B cell (primary cell): ENCODE data around the gene CAND2. TPM values are rescaled to one million over a fixed set of nuclear protein-coding genes. Genes with fewer than 3 reads are reported as not detected.

Source experiments
- ATAC-seq: fragments of 200-7000 bp; cut with Tn5 transposase; one replicate; pipeline ENCODE4 v1.10.0; 2021; ENCODE audit warnings: low read depth, mild to moderate bottlenecking, moderate number of reproducible peaks, moderate library complexity
- CTCF ChIA-PET: fragments of 350-600 bp; sonication (Branson Sonifier 250); formaldehyde crosslinking; loops from one replicate; lab custom pipeline; 2021; ENCODE audit warnings: antibody characterized with exemption, inconsistent platforms; lab: Charles Lee
- POLR2A ChIA-PET: fragments of 350-600 bp; sonication (Branson Sonifier 250); formaldehyde crosslinking; loops from one replicate; lab custom pipeline; 2021; ENCODE audit warnings: antibody characterized with exemption; lab: Charles Lee
- DNase-seq: peaks from one replicate; pipeline ENCODE4 v3.0.0; 2013
- H2AFZ ChIP-seq: 2 replicates; pipeline ENCODE4 v1.6.1; 2012; ENCODE audit warnings: mild to moderate bottlenecking, low read depth, low read length; ENCODE audit not compliant: insufficient read depth, poor library complexity, severe bottlenecking
- H3K27ac ChIP-seq, 2 donors: 1 replicate in 1 of 2; 2 replicates in 1 of 2; pipeline ENCODE4 v1.5.1; 2012 to 2013; ENCODE audit warnings: low read length in 2 of 2, mild to moderate bottlenecking in 2 of 2, moderate library complexity in 1 of 2
- H3K27me3 ChIP-seq, 4 experiments: fragments of 200-600 bp in 1 of 4; sonication (generic) in 1 of 4; replicated peaks in 1 of 4; 1 replicate in 2 of 4; 2 replicates in 2 of 4; pipeline versions ENCODE4 v1.6.1 to v1.7.0; 2013 to 2016; ENCODE audit warnings: low read length in 3 of 4, mild to moderate bottlenecking in 2 of 4, mixed read lengths in 1 of 4, moderate library complexity in 1 of 4; ENCODE audit not compliant: insufficient read depth in 4 of 4, control insufficient read depth in 3 of 4; ENCODE audit errors: control extremely low read depth in 1 of 4
- H3K36me3 ChIP-seq, 2 experiments: replicated peaks in 1 of 2; 1 replicate in 1 of 2; 2 replicates in 1 of 2; pipeline versions ENCODE4 v1.6.1 to v1.7.1; 2013; ENCODE audit warnings: low read length in 1 of 2; ENCODE audit not compliant: insufficient read depth in 2 of 2, control insufficient read depth in 1 of 2; ENCODE audit errors: control extremely low read depth in 1 of 2, extremely low read depth in 1 of 2
- H3K4me1 ChIP-seq, 2 donors: fragments of 200-600 bp in 1 of 2; sonication (generic) in 1 of 2; 1 replicate in 1 of 2; 2 replicates in 1 of 2; pipeline versions ENCODE4 v1.5.1 to v1.6.1; 2013 to 2017; ENCODE audit warnings: low read length in 2 of 2; ENCODE audit not compliant: control insufficient read depth in 2 of 2, insufficient read depth in 2 of 2
- H3K4me2 ChIP-seq: replicated peaks from 2 replicates; pipeline ENCODE3; 2012; ENCODE audit warnings: mild to moderate bottlenecking, low read depth, low read length; ENCODE audit not compliant: poor library complexity, severe bottlenecking
- H3K4me3 ChIP-seq, 5 experiments: fragments of 200-600 bp in 1 of 5; sonication (generic) in 1 of 5; 1 replicate in 3 of 5; 2 replicates in 2 of 5; pipeline versions ENCODE4 v1.5.1 to v1.7.0; 2011 to 2016; ENCODE audit warnings: low read length in 4 of 5, mild to moderate bottlenecking in 4 of 5, low read depth in 2 of 5, control low read depth in 1 of 5, moderate library complexity in 1 of 5; ENCODE audit not compliant: insufficient read depth in 1 of 5; ENCODE audit errors: control extremely low read depth in 1 of 5, extremely low read depth in 1 of 5
- H3K79me2 ChIP-seq: fragments of 200-600 bp; sonication (generic); one replicate; pipeline ENCODE4 v1.6.0; 2016; ENCODE audit warnings: low read length; ENCODE audit not compliant: control insufficient read depth, insufficient read depth
- H3K9ac ChIP-seq: fragments of 200-600 bp; sonication (generic); 2 replicates; pipeline ENCODE4 v1.6.1; 2017; ENCODE audit warnings: mild to moderate bottlenecking, low read length, moderate library complexity
- H3K9me3 ChIP-seq, 3 donors: one replicate each; pipeline versions ENCODE4 v1.6.1 to v1.7.1; 2013; ENCODE audit warnings: low read length in 2 of 3; ENCODE audit not compliant: control insufficient read depth in 2 of 3, insufficient read depth in 1 of 3; ENCODE audit errors: control extremely low read depth in 1 of 3
- H4K20me1 ChIP-seq: 2 replicates; pipeline ENCODE4 v1.6.0; 2012; ENCODE audit warnings: mild to moderate bottlenecking, low read length; ENCODE audit not compliant: insufficient read depth, control insufficient read depth, poor library complexity, severe bottlenecking
- H3K27ac Mint-ChIP-seq: one replicate; pipeline ENCODE4 v1.8.0; 2021; ENCODE audit warnings: mixed read lengths
- H3K27me3 Mint-ChIP-seq: one replicate; pipeline ENCODE4 v1.8.0; 2021; ENCODE audit warnings: mixed read lengths
- H3K4me1 Mint-ChIP-seq: one replicate; pipeline ENCODE4 v1.8.0; 2021; ENCODE audit warnings: mixed read lengths
- H3K4me3 Mint-ChIP-seq: one replicate; pipeline ENCODE4 v1.8.0; 2021; ENCODE audit warnings: mixed read lengths
- H3K9me3 Mint-ChIP-seq: one replicate; pipeline ENCODE4 v1.8.0; 2022; ENCODE audit warnings: mixed read lengths; ENCODE audit not compliant: insufficient read depth
- EZH2 ChIP-seq: IDR thresholded peaks from 2 replicates; pipeline ENCODE4 v1.6.1; 2012; ENCODE audit warnings: borderline replicate concordance, low read depth, mild to moderate bottlenecking, moderate library complexity, low read length; ENCODE audit not compliant: insufficient read depth, poor library complexity, severe bottlenecking
- WGBS: methylation state at CpG from one replicate; pipeline ENCODE4 v1.1.5; 2013; ENCODE audit warnings: missing lambda C conversion rate; ENCODE audit not compliant: insufficient coverage; 5-methylcytosine and 5-hydroxymethylcytosine counted together
- intact Hi-C: fragments of 100-400 bp; cut with micrococcal nuclease; formaldehyde crosslinking; loops from one replicate; pipeline ENCODE4 v1.10.0; 2022
- polyA plus RNA-seq: library from polyadenylated mRNA; depleted of rRNA; stranded (reverse); fragments of >200 nt; gene quantifications from 2 replicates; pipeline ENCODE4 v1.2.3, GENCODE V29; 2012
- total RNA-seq, 2 donors: library from RNA; stranded (reverse); fragments of 120-200 nt in 1 of 2; gene quantifications; 1 replicate in 1 of 2; 2 replicates in 1 of 2; pipeline versions ENCODE4 v1.2.3 to v1.2.4, GENCODE V29; 2013 to 2022
- TF ChIP-seq, protein P1 (sequence below): fragments of 200-600 bp; IDR thresholded peaks from one replicate; pipeline ENCODE4 v1.8.0; 2022; ENCODE audit warnings: antibody characterized with exemption, mild to moderate bottlenecking

CAND2 gene
- total and polyA plus RNA-seq, 2 donors (not counting 1 experiment from before 2014, with no cell fraction given), result 0.34 to 1.9 TPM

DNA sequence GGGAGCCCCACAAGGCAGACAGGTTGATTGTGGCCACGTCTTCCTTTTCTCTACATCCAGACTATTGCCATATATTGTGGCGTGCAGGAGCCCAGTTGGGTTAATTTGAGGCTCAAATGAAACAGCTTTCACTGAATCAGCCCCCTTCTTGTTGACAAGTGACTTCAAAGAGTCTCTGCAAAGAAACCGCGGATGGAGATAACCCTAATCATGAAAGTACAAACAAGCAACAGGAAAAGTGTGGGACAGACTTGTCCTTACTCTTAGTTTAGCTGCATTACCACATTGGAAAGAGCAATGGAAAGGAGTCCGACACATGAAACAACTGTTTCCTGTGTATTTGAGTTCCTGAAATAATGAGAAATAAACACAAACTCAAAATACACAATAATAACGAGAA, 40.7 kb upstream of the CAND2 start:
- Mint-ChIP-seq H3K27ac (no peak overlapping the region), H3K4me1 (peaks cover 23% of the 10 kb centered on the region), H3K4me3 (no peak overlapping the region), H3K27me3 (peaks cover 10% of the 10 kb centered on the region), H3K9me3 (no peaks in the 10 kb centered on the region)
- Histone ChIP-seq H4K20me1 (no peaks in the 10 kb centered on the region), H3K4me2 (no peak overlapping the region), H3K27ac (no peak overlapping the region), H3K36me3 (no peaks in the 10 kb centered on the region), H3K79me2 (no peaks in the 10 kb centered on the region), H3K9me3 (no peaks in the 10 kb centered on the region), H3K27me3 (peaks cover 0 to 2% (median 0%) of the 10 kb centered on the region in 4 experiments), H3K9ac (no peak overlapping the region), H2AFZ (no peak overlapping the region), H3K4me3 (no peak overlapping the region), H3K4me1 (peaks cover 4 to 9% of the 10 kb centered on the region in 2 donors)
- 92% methylated on average over 2 of the region's 6 CpGs for WGBS
- no peak for DNase-seq
- no peak for TF ChIP-seq EZH2
- TF ChIP-seq, protein P1, sequence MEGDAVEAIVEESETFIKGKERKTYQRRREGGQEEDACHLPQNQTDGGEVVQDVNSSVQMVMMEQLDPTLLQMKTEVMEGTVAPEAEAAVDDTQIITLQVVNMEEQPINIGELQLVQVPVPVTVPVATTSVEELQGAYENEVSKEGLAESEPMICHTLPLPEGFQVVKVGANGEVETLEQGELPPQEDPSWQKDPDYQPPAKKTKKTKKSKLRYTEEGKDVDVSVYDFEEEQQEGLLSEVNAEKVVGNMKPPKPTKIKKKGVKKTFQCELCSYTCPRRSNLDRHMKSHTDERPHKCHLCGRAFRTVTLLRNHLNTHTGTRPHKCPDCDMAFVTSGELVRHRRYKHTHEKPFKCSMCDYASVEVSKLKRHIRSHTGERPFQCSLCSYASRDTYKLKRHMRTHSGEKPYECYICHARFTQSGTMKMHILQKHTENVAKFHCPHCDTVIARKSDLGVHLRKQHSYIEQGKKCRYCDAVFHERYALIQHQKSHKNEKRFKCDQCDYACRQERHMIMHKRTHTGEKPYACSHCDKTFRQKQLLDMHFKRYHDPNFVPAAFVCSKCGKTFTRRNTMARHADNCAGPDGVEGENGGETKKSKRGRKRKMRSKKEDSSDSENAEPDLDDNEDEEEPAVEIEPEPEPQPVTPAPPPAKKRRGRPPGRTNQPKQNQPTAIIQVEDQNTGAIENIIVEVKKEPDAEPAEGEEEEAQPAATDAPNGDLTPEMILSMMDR, result no peak
- ChIA-PET POLR2A (no interaction called here), CTCF (no interaction called here)
- intact Hi-C loops, result no loop called here
- no peak for ATAC-seq

DNA sequence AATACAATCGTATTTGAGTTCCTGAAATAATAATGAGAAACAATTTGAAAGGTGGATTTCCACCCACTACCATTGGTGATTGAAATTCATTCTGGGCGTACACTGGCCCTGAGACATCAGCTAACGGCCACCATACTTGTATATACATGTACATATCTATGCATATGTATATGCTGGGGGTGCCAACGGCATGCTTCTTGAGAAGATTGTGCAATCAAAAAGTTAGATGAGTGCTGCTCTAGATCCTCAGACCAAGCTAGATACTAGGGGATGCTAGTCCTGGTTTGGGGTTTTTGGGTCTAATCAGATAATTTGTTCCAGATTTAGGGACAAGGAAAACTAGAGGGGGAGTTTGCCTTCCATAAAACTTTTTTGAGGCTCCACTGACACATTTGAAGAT, 40.3 kb upstream of the CAND2 start:
- TF ChIP-seq EZH2, result no peak
- TF ChIP-seq, protein P1, result no peak
- intact Hi-C loops, result no loop called here
- Mint-ChIP-seq H3K4me1 (peaks cover 20% of the 10 kb centered on the region), H3K4me3 (no peak overlapping the region), H3K27me3 (peaks cover 10% of the 10 kb centered on the region), H3K27ac (no peak overlapping the region), H3K9me3 (no peaks in the 10 kb centered on the region)
- no peak overlapping the region for H3K4me3 ChIP-seq
- ChIA-PET CTCF (no interaction called here), POLR2A (no interaction called here)
- no peak overlapping the region for H3K9ac ChIP-seq
- H3K36me3 ChIP-seq, result no peaks in the 10 kb centered on the region
- no peak for ATAC-seq
- H4K20me1 ChIP-seq, result no peaks in the 10 kb centered on the region
- H3K4me2 ChIP-seq, result no peak overlapping the region
- no peak for DNase-seq
- no CpG with 5 or more reads among the region's 4 CpGs for WGBS
- H3K27ac ChIP-seq, result no peak overlapping the region
- H3K9me3 ChIP-seq, result no peaks in the 10 kb centered on the region
- H3K79me2 ChIP-seq, result no peaks in the 10 kb centered on the region
- no peak overlapping the region for H2AFZ ChIP-seq
- peaks cover 0 to 2% (median 0%) of the 10 kb centered on the region in 4 experiments for H3K27me3 ChIP-seq
- peaks cover 4 to 7% of the 10 kb centered on the region in 2 donors for H3K4me1 ChIP-seq
